H1 (cell line): ENCODE measurements around the gene XK. TPM values are rescaled to one million over a fixed set of nuclear protein-coding genes. Genes with fewer than 3 reads are reported as not detected.

Source experiments
- CTCF ChIA-PET: fragments of 300-600 bp; sonication (Branson Sonifier 250); formaldehyde crosslinking; loops from one replicate; lab custom pipeline; 2021; ENCODE audit not compliant: partially characterized antibody; lab: Charles Lee
- POLR2A ChIA-PET: fragments of 300-600 bp; sonication (Branson Sonifier 250); formaldehyde crosslinking; loops from one replicate; lab custom pipeline; 2021; ENCODE audit warnings: inconsistent platforms; ENCODE audit not compliant: partially characterized antibody; lab: Charles Lee
- DNase-seq, 2 experiments: peaks; one replicate each; pipeline versions ENCODE4 v3.0.0 to v3.0.0-alpha.2; 2010 to 2022; ENCODE audit warnings: low spot score in 2 of 2, low read depth in 1 of 2, mixed read lengths in 1 of 2
- FAIRE-seq: peaks from 2 replicates; lab custom pipeline; 2011; peaks lifted over from hg19 to GRCh38; lab: Jason Lieb, UNC
- H2AFZ ChIP-seq: 2 replicates; pipeline ENCODE4 v1.8.1; 2012; ENCODE audit warnings: low read length, inconsistent platforms
- H2AK5ac ChIP-seq: 2 replicates; pipeline ENCODE4 v1.6.1; 2013; ENCODE audit warnings: low read depth, low read length
- H2BK120ac ChIP-seq: replicated peaks from 2 replicates; pipeline ENCODE3; 2013; ENCODE audit warnings: low read depth, low read length, inconsistent platforms
- H2BK12ac ChIP-seq: 2 replicates; pipeline ENCODE4 v1.6.1; 2013; ENCODE audit warnings: low read depth, low read length
- H2BK15ac ChIP-seq: 2 replicates; pipeline ENCODE4 v1.6.1; 2013; ENCODE audit warnings: low read length
- H2BK20ac ChIP-seq: 2 replicates; pipeline ENCODE4 v1.6.1; 2013; ENCODE audit warnings: low read length
- H2BK5ac ChIP-seq: 2 replicates; pipeline ENCODE4 v1.6.1; 2013; ENCODE audit warnings: low read depth, low read length
- H3K14ac ChIP-seq: 2 replicates; pipeline ENCODE4 v1.6.1; 2013; ENCODE audit warnings: inconsistent platforms; ENCODE audit not compliant: insufficient read length
- H3K18ac ChIP-seq: 2 replicates; pipeline ENCODE4 v1.6.1; 2013; ENCODE audit warnings: low read length; ENCODE audit errors: extremely low read depth
- H3K23ac ChIP-seq: 2 replicates; pipeline ENCODE4 v1.6.1; 2013; ENCODE audit warnings: inconsistent platforms; ENCODE audit not compliant: insufficient read length
- H3K23me2 ChIP-seq: 2 replicates; pipeline ENCODE4 v1.6.1; 2013; ENCODE audit warnings: low read depth, low read length
- H3K27ac ChIP-seq: 2 replicates; pipeline ENCODE4 v1.6.1; 2011; ENCODE audit warnings: low read depth, low read length, inconsistent platforms
- H3K27me3 ChIP-seq, 4 experiments: replicated peaks in 1 of 4; 1 replicate in 1 of 4; 2 replicates in 3 of 4; pipeline versions ENCODE4 v1.6.1 to v1.8.1; 2011 to 2013; ENCODE audit warnings: low read length in 3 of 4, mild to moderate bottlenecking in 3 of 4, inconsistent platforms in 2 of 4, mixed read lengths in 2 of 4, moderate library complexity in 1 of 4; ENCODE audit not compliant: control insufficient read depth in 3 of 4, insufficient read depth in 3 of 4; ENCODE audit errors: extremely low read depth in 1 of 4
- H3K36me3 ChIP-seq, 4 experiments: 2 replicates each; pipeline versions ENCODE4 v1.6.1 to v1.8.1; 2011 to 2013; ENCODE audit warnings: mild to moderate bottlenecking in 4 of 4, low read length in 3 of 4, moderate library complexity in 2 of 4, control low read depth in 1 of 4, inconsistent platforms in 1 of 4; ENCODE audit not compliant: insufficient read depth in 4 of 4, control insufficient read depth in 2 of 4
- H3K4ac ChIP-seq: replicated peaks from 2 replicates; pipeline ENCODE3; 2013; ENCODE audit warnings: low read length, low read depth, mixed read lengths, inconsistent platforms; ENCODE audit not compliant: insufficient read length
- H3K4me1 ChIP-seq, 4 experiments: replicated peaks in 1 of 4; 1 replicate in 1 of 4; 2 replicates in 3 of 4; pipeline versions ENCODE4 v1.6.1 to v1.8.1; 2011 to 2013; ENCODE audit warnings: low read length in 3 of 4, inconsistent platforms in 2 of 4, mixed read lengths in 1 of 4; ENCODE audit not compliant: insufficient read depth in 4 of 4, control insufficient read depth in 3 of 4
- H3K4me2 ChIP-seq, 2 experiments: 2 replicates each; pipeline versions ENCODE4 v1.6.1 to v1.8.1; 2011 to 2013; ENCODE audit warnings: low read depth in 2 of 2, low read length in 2 of 2, control low read depth in 1 of 2, inconsistent platforms in 1 of 2, mild to moderate bottlenecking in 1 of 2; ENCODE audit not compliant: insufficient read depth in 1 of 2
- H3K4me3 ChIP-seq, 4 experiments: fragments of 200-600, 300-600 bp in 1 of 4; sonication (generic), shearing (Covaris generic), sonication (Bioruptor Twin) in 1 of 4; 2 replicates each; pipeline versions ENCODE4 v1.5.1 to v1.8.1; 2011 to 2016; ENCODE audit warnings: low read length in 4 of 4, low read depth in 3 of 4, control low read depth in 2 of 4, inconsistent platforms in 2 of 4, mild to moderate bottlenecking in 2 of 4, mixed read lengths in 1 of 4, moderate library complexity in 1 of 4; ENCODE audit not compliant: insufficient read depth in 2 of 4; ENCODE audit errors: extremely low read depth in 1 of 4
- H3K56ac ChIP-seq: replicated peaks from 2 replicates; pipeline ENCODE3; 2013; ENCODE audit warnings: low read depth, mild to moderate bottlenecking, mixed read lengths, low read length, inconsistent platforms; ENCODE audit not compliant: insufficient read length
- H3K79me1 ChIP-seq: 2 replicates; pipeline ENCODE4 v1.6.1; 2013; ENCODE audit warnings: low read depth, low read length, control low read depth
- H3K79me2 ChIP-seq, 2 experiments: 2 replicates each; pipeline versions ENCODE4 v1.6.1 to v1.8.1; 2012 to 2013; ENCODE audit warnings: low read length in 2 of 2, mild to moderate bottlenecking in 2 of 2, inconsistent platforms in 1 of 2; ENCODE audit not compliant: insufficient read depth in 2 of 2, control insufficient read depth in 1 of 2
- H3K9ac ChIP-seq, 4 experiments: replicated peaks in 1 of 4; 1 replicate in 1 of 4; 2 replicates in 3 of 4; pipeline versions ENCODE4 v1.6.1 to v1.8.1; 2011 to 2013; ENCODE audit warnings: low read depth in 3 of 4, low read length in 3 of 4, control low read depth in 2 of 4, mild to moderate bottlenecking in 2 of 4, moderate library complexity in 2 of 4, inconsistent platforms in 1 of 4; ENCODE audit errors: extremely low read depth in 1 of 4
- H3K9me3 ChIP-seq, 2 experiments: 2 replicates each; pipeline versions ENCODE4 v1.6.1 to v1.8.1; 2012 to 2013; ENCODE audit warnings: mild to moderate bottlenecking in 2 of 2, moderate library complexity in 2 of 2, control low read depth in 1 of 2, inconsistent platforms in 1 of 2, low read depth in 1 of 2, low read length in 1 of 2, mixed read lengths in 1 of 2; ENCODE audit not compliant: insufficient read depth in 2 of 2
- H4K20me1 ChIP-seq, 2 experiments: replicated peaks in 1 of 2; 2 replicates each; pipeline versions ENCODE3 to v1.8.1; 2011 to 2013; ENCODE audit warnings: inconsistent platforms in 2 of 2, low read length in 2 of 2, mild to moderate bottlenecking in 1 of 2; ENCODE audit not compliant: insufficient read depth in 2 of 2, control insufficient read depth in 1 of 2
- H4K5ac ChIP-seq: 2 replicates; pipeline ENCODE4 v1.6.1; 2013; ENCODE audit warnings: low read length, low read depth, mixed read lengths, inconsistent platforms; ENCODE audit not compliant: insufficient read length
- H4K8ac ChIP-seq: 2 replicates; pipeline ENCODE4 v1.8.0; 2013; ENCODE audit warnings: mild to moderate bottlenecking, moderate library complexity, low read length, inconsistent platforms; ENCODE audit not compliant: insufficient read depth; ENCODE audit errors: extremely low read depth
- H4K91ac ChIP-seq: replicated peaks from 2 replicates; pipeline ENCODE3; 2013; ENCODE audit warnings: low read length, mixed read lengths, inconsistent platforms; ENCODE audit not compliant: insufficient read length
- CTCF ChIP-seq, 3 experiments: IDR thresholded peaks; 1 replicate in 2 of 3; 2 replicates in 1 of 3; pipeline versions ENCODE4 v1.5.1 to v1.6.1; 2011; ENCODE audit warnings: low read length in 3 of 3, mild to moderate bottlenecking in 3 of 3, inconsistent platforms in 2 of 3, low read depth in 1 of 3, moderate library complexity in 1 of 3; ENCODE audit not compliant: insufficient read depth in 1 of 3; ENCODE audit errors: control extremely low read depth in 1 of 3
- EGR1 ChIP-seq: IDR thresholded peaks from 2 replicates; pipeline ENCODE4 v1.6.1; 2011; ENCODE audit warnings: low read depth, low read length, borderline replicate concordance
- RAD21 ChIP-seq, 2 experiments: IDR thresholded peaks in 1 of 2; conservative IDR thresholded peaks in 1 of 2; 2 replicates each; pipeline ENCODE4 v1.6.1; 2011; ENCODE audit warnings: low read depth in 2 of 2, low read length in 2 of 2, improper control_type of control experiment in 1 of 2, inconsistent platforms in 1 of 2, mild to moderate bottlenecking in 1 of 2, moderate library complexity in 1 of 2
- WGBS, 2 experiments: shearing (Covaris generic) in 1 of 2; methylation state at CpG; one replicate each; pipeline versions ENCODE4 v1.1.6 to v1.1.7; 2013 to 2015; ENCODE audit warnings: low lambda C conversion rate in 2 of 2, mixed read lengths in 2 of 2, inconsistent platforms in 1 of 2, low coverage in 1 of 2, missing lambda C conversion rate in 1 of 2; ENCODE audit not compliant: insufficient replicate concordance in 2 of 2, insufficient coverage in 1 of 2, insufficient read length in 1 of 2; ENCODE audit errors: extremely low coverage in 1 of 2, missing lambda C conversion rate in 1 of 2; 5-methylcytosine and 5-hydroxymethylcytosine counted together
- polyA plus RNA-seq, 7 experiments: library from polyadenylated mRNA; depleted of rRNA in 3 of 7; stranded (reverse) in 5 of 7; unstranded in 2 of 7; fragments of >200 nt in 5 of 7; fragments of 200-250 nt in 2 of 7; gene quantifications; 1 replicate in 5 of 7; 2 replicates in 1 of 7; 4 replicates in 1 of 7; pipeline versions ENCODE4 v1.2.1 to v1.2.3, GENCODE V29; 2011 to 2013; ENCODE audit warnings: missing spikeins in 2 of 7, mixed read lengths in 2 of 7
- total RNA-seq: library from RNA; stranded (reverse); fragmentation: NEBNext Ultra II Directional; extraction: Animal tissue kit (Norgen Biotek cat#: 25700); gene quantifications from 2 replicates; pipeline ENCODE4 v1.2.1, GENCODE V29; 2021

The XK gene
- total and polyA plus RNA-seq, 2 of the 8 experiments (the other 6 are each of a cell fraction or from before 2014, with no cell fraction given), result 0.76 to 0.84 TPM

GRCh38 chrX:37745354-37745753, 59.8 kb downstream of the XK start:
- no peak overlapping the region for H2BK15ac ChIP-seq
- H2BK120ac ChIP-seq, result no peak overlapping the region
- H3K4ac ChIP-seq, result no peak overlapping the region
- ChIA-PET POLR2A (interaction anchor here (1.3 kb wide), 1 partner anchor 11 kb away, joined by 3 read pairs; no protein-coding TSS in a partner anchor), CTCF (interaction anchor here (0.6 to 3.8 kb wide), 18 partner anchors 9 to 661 kb away, joined by 3 to 60 read pairs (median 4); no protein-coding TSS in a partner anchor)
- no peak overlapping the region for H3K9ac ChIP-seq
- FAIRE-seq, result peak; percentile 95
- WGBS, 2 experiments, result 28% methylated on average over 3 of the region's 3 CpGs; no CpG with 5 or more reads in 1 of the 2 experiments
- H3K79me2 ChIP-seq, result no peaks in the 10 kb centered on the region
- no peak overlapping the region for H3K23ac ChIP-seq
- H3K18ac ChIP-seq, result no peak overlapping the region
- H2BK20ac ChIP-seq, result no peak overlapping the region
- H4K5ac ChIP-seq, result no peak overlapping the region
- H2AK5ac ChIP-seq, result no peak overlapping the region
- H4K8ac ChIP-seq, result no peak overlapping the region
- H3K79me1 ChIP-seq, result no peaks in the 10 kb centered on the region
- no peaks in the 10 kb centered on the region for H3K36me3 ChIP-seq
- H3K23me2 ChIP-seq, result no peaks in the 10 kb centered on the region
- H3K56ac ChIP-seq, result no peak overlapping the region
- no peaks in the 10 kb centered on the region for H3K4me1 ChIP-seq
- H3K4me2 ChIP-seq, result no peak overlapping the region
- H2BK5ac ChIP-seq, result no peak overlapping the region
- H3K14ac ChIP-seq, result no peak overlapping the region
- peak in 1 of 2 experiments; percentile 58 for DNase-seq
- no peaks in the 10 kb centered on the region for H3K27me3 ChIP-seq
- TF ChIP-seq CTCF (IDR thresholded peaks at IDR 0.05; ENCODE audit: control extremely low read depth in 1 of 3, insufficient read depth in 1 of 3, low read depth in 1 of 3, low read length in 3 of 3) (peak; percentile 63 to 72 (median 64)), RAD21 (IDR thresholded peaks at IDR 0.05 in 1 of 2, conservative IDR thresholded peaks at IDR 0.05 in 1 of 2; ENCODE audit: low read depth in 2 of 2, low read length in 2 of 2) (peak; percentile 73 to 79), EGR1 (no peak)
- no peak overlapping the region for H3K27ac ChIP-seq
- H3K4me3 ChIP-seq, result no peak overlapping the region
- H4K20me1 ChIP-seq, result no peaks in the 10 kb centered on the region
- no peaks in the 10 kb centered on the region for H3K9me3 ChIP-seq
- no peak overlapping the region for H2BK12ac ChIP-seq
- no peak overlapping the region for H2AFZ ChIP-seq
- no peak overlapping the region for H4K91ac ChIP-seq
